Fibroblast of skin of left biceps (primary cell): Measurements from ENCODE around the gene RCC1.
"Not testable (repeated sequence)": the region's sequence is repeated elsewhere in the genome, so short reads cannot be mapped to it uniquely, and the experiment has no call there.

Source experiments
- DNase-seq, 2 experiments: peaks; one replicate each; pipeline ENCODE4 v3.0.0-alpha.2; 2013; ENCODE audit warnings: low read depth in 2 of 2

RCC1 gene

GRCh38 chr1:28545246-28545628 is 39.4 kb downstream of the RCC1 start:
- no peak for DNase-seq

- no peak for DNase-seq
Observed at GRCh38 chr1:28548318-28548717, 42.5 kb downstream of the RCC1 start.

GRCh38 chr1:28551381-28551780 is 45.5 kb downstream of the RCC1 start:
- no peak for DNase-seq

GRCh38 chr1:28552758-28553663 is 47.2 kb downstream of the RCC1 start, which contains the start of gene TRNAU1AP:
Gene TRNAU1AP (plus strand): TSS chr1:28553085. CDS start chr1:28553111, 26 bp downstream.
- DNase-seq = peak; percentile 84 to 87

- no peak for DNase-seq
Observed at GRCh38 chr1:28560886-28561285, 55.0 kb downstream of the RCC1 start.

GRCh38 chr1:28564310-28564709 is 58.5 kb downstream of the RCC1 start:
- no peak for DNase-seq

GRCh38 chr1:28565040-28565439 is 59.2 kb downstream of the RCC1 start:
- DNase-seq = no peak

- no peak for DNase-seq
Observed at GRCh38 chr1:28565726-28566125, 59.9 kb downstream of the RCC1 start.

- DNase-seq = no peak
Observed at GRCh38 chr1:28566931-28567330, 61.1 kb downstream of the RCC1 start.

GRCh38 chr1:28571911-28572310 is 66.1 kb downstream of the RCC1 start:
- no peak for DNase-seq

- peak in 1 of 2 experiments; percentile 33 for DNase-seq
Observed at GRCh38 chr1:28572891-28573290, 67.0 kb downstream of the RCC1 start.

GRCh38 chr1:28573564-28573963 is 67.7 kb downstream of the RCC1 start:
- DNase-seq = no peak

GRCh38 chr1:28577052-28577678 is 71.3 kb downstream of the RCC1 start:
- no peak for DNase-seq

GRCh38 chr1:28577738-28578536 is 72.1 kb downstream of the RCC1 start:
- no peak for DNase-seq

- DNase-seq = no peak
Observed at GRCh38 chr1:28578696-28579218, 72.9 kb downstream of the RCC1 start.

- no peak for DNase-seq
Observed at GRCh38 chr1:28579401-28579800, 73.6 kb downstream of the RCC1 start.

- DNase-seq = no peak
Observed at GRCh38 chr1:28580722-28581530, 75.1 kb downstream of the RCC1 start.

- peak; percentile 88 for DNase-seq
Observed at GRCh38 chr1:28581531-28582247, 75.8 kb downstream of the RCC1 start.

GRCh38 chr1:28582248-28582615 is 76.4 kb downstream of the RCC1 start:
- DNase-seq = peak in 1 of 2 experiments; percentile 17

- not testable (repeated sequence) for DNase-seq
Observed at GRCh38 chr1:28586585-28587391, 80.9 kb downstream of the RCC1 start.
